HG02973 (cell line): Measurements from ENCODE around the gene PROX2.

Experiments used
- ATAC-seq: cut with Tn5 transposase; IDR thresholded peaks from one replicate; pipeline ENCODE4 v1.9.1; 2021; ENCODE audit warnings: moderate library complexity; ENCODE audit not compliant: unreplicated experiment

The PROX2 gene

GRCh38 chr14:74875941-74876913 lies at the start of gene PROX2:
Gene PROX2, minus strand, starts transcription at chr14:74876145. Its CDS starts 12,311 bp downstream, at chr14:74863834.
- no peak for ATAC-seq

GRCh38 chr14:74924061-74924460 lies 48.1 kb upstream of the PROX2 start:
- ATAC-seq = no peak

GRCh38 chr14:74922752-74923401 lies 46.9 kb upstream of the PROX2 start, which contains the start of gene RPS6KL1:
Gene RPS6KL1, minus strand, starts transcription at chr14:74923260. Its CDS starts 1,719 bp downstream, at chr14:74921541.
- peak; percentile 86 for ATAC-seq

GRCh38 chr14:74921987-74922751 lies 46.2 kb upstream of the PROX2 start:
- ATAC-seq = no peak

GRCh38 chr14:74921053-74921620 lies 45.2 kb upstream of the PROX2 start:
- no peak for ATAC-seq

- ATAC-seq = no peak
Measured at GRCh38 chr14:74920281-74920680, 44.3 kb upstream of the PROX2 start.

GRCh38 chr14:74919421-74920165 lies 43.6 kb upstream of the PROX2 start:
- ATAC-seq = no peak

GRCh38 chr14:74918380-74918779 lies 42.4 kb upstream of the PROX2 start:
- ATAC-seq = no peak

GRCh38 chr14:74917646-74918081 lies 41.7 kb upstream of the PROX2 start:
- ATAC-seq = no peak

GRCh38 chr14:74917178-74917543 lies 41.2 kb upstream of the PROX2 start:
- ATAC-seq = no peak

GRCh38 chr14:74915826-74916225 lies 39.9 kb upstream of the PROX2 start:
- no peak for ATAC-seq

- no peak for ATAC-seq
Measured at GRCh38 chr14:74915426-74915825, 39.5 kb upstream of the PROX2 start.

GRCh38 chr14:74913986-74914573 lies 38.1 kb upstream of the PROX2 start:
- ATAC-seq = no peak

- ATAC-seq = no peak
Measured at GRCh38 chr14:74913393-74913910, 37.5 kb upstream of the PROX2 start.

- ATAC-seq = no peak
Measured at GRCh38 chr14:74912801-74913200, 36.9 kb upstream of the PROX2 start.

GRCh38 chr14:74912111-74912510 lies 36.2 kb upstream of the PROX2 start:
- ATAC-seq = no peak

- no peak for ATAC-seq
Measured at GRCh38 chr14:74911704-74912103, 35.8 kb upstream of the PROX2 start.

- ATAC-seq = no peak
Measured at GRCh38 chr14:74911221-74911620, 35.3 kb upstream of the PROX2 start.

- no peak for ATAC-seq
Measured at GRCh38 chr14:74910556-74910955, 34.6 kb upstream of the PROX2 start.

GRCh38 chr14:74909911-74910310 lies 34.0 kb upstream of the PROX2 start:
- ATAC-seq = no peak
